Transverse colon (tissue), 3 donors: Measurements from ENCODE around the gene DMGDH.

Experiments used
- EP300 ChIP-seq: sonication (generic); formaldehyde crosslinking; IDR thresholded peaks from one replicate; pipeline ENCODE4 v1.6.1; 2017; ENCODE audit warnings: antibody characterized with exemption, low read depth
- TF ChIP-seq, protein P1 (sequence below), 5 experiments: fragments of 200-600 bp in 3 of 5; fragments of 450-650 bp in 2 of 5; sonication (generic) in 3 of 5; IDR thresholded peaks; 1 replicate in 2 of 5; 2 replicates in 3 of 5; pipeline ENCODE4 v1.5.1; 2016 to 2017; ENCODE audit warnings: antibody characterized with exemption in 5 of 5, inconsistent platforms in 3 of 5, mild to moderate bottlenecking in 2 of 5, moderate library complexity in 1 of 5

DNA sequence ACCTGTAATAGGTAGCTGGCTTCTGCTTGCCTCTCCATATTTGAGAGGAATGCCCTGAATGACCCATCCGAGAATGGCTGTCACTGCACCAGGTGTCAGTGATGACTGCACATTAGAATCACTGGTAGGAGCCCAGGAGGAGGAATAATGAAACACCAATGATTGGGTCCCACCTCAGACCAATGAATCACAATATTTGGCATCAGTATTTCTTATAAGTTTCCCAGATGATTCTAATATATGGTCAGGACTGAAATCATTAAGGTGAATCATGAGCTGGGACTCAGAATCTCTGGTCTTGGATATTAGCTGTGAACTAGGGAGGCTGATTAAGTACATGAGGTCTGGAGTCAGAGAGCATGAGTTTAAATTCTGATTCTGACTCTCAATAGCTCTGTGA is 107.7 kb downstream of the DMGDH start:
- no peak for TF ChIP-seq EP300
- TF ChIP-seq, protein P1, sequence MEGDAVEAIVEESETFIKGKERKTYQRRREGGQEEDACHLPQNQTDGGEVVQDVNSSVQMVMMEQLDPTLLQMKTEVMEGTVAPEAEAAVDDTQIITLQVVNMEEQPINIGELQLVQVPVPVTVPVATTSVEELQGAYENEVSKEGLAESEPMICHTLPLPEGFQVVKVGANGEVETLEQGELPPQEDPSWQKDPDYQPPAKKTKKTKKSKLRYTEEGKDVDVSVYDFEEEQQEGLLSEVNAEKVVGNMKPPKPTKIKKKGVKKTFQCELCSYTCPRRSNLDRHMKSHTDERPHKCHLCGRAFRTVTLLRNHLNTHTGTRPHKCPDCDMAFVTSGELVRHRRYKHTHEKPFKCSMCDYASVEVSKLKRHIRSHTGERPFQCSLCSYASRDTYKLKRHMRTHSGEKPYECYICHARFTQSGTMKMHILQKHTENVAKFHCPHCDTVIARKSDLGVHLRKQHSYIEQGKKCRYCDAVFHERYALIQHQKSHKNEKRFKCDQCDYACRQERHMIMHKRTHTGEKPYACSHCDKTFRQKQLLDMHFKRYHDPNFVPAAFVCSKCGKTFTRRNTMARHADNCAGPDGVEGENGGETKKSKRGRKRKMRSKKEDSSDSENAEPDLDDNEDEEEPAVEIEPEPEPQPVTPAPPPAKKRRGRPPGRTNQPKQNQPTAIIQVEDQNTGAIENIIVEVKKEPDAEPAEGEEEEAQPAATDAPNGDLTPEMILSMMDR (IDR thresholded peaks at IDR 0.05) = no peak
